ENCODE measurements around the gene KCNC1.

KCNC1 gene

DNA sequence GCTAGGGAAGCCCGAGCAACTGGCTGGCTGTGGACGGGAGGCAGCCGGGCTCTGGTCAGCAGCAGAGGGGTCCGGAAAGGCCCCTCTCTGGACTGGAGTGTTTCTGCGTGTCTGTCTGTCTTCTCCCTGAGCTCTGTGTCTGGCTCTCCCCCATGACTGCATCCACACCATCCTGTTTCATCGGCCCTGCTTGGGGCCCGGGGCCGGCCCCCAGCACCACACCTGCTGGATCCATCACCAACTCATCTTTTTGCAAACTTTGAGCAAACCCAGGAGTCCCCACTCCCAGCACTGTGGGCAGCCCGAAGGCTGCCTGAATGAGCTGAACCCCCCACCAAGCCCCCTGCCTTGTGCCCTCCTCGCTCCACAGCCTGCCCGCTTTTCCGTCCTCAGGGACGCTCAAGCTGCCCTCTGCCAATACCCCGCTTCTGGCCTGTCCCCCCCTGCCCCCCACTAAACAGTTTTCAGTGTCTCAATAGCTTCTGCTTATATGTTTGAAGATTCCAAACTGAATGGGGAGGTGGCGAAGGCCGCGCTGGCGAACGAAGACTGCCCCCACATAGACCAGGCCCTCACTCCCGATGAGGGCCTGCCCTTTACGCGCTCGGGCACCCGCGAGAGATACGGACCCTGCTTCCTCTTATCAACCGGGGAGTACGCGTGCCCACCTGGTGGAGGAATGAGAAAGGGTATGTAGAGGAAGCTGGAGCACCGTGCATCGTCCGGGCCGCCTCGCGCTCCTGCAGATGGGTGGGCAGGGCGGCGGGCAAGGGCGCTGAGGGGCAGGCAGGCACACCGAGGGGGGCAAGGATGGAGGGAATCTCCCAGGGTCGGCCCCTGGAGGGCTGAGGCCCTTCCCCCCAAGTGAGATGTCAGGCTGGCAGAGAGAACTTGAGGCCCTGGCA is 44.6 kb downstream of the KCNC1 start:
- FAIRE-seq = no peak
- DNase-seq (ENCODE audit: insufficient read length, low spot score) = no peak
- TF ChIP-seq CTCF (IDR thresholded peaks at IDR 0.05; ENCODE audit: insufficient read depth, missing control alignments) = no peak

GRCh38 chr11:17779861-17780594 is 45.4 kb downstream of the KCNC1 start:
- FAIRE-seq = no peak
- no peak for DNase-seq (ENCODE audit: insufficient read length, low spot score)
- no peak for TF ChIP-seq CTCF (IDR thresholded peaks at IDR 0.05; ENCODE audit: insufficient read depth, missing control alignments)

- TF ChIP-seq CTCF (IDR thresholded peaks at IDR 0.05; ENCODE audit: insufficient read depth, missing control alignments) = no peak
- DNase-seq (ENCODE audit: insufficient read length, low spot score) (no peak), FAIRE-seq (no peak)
Measured at GRCh38 chr11:17780668-17781067, 46.1 kb downstream of the KCNC1 start.

DNA sequence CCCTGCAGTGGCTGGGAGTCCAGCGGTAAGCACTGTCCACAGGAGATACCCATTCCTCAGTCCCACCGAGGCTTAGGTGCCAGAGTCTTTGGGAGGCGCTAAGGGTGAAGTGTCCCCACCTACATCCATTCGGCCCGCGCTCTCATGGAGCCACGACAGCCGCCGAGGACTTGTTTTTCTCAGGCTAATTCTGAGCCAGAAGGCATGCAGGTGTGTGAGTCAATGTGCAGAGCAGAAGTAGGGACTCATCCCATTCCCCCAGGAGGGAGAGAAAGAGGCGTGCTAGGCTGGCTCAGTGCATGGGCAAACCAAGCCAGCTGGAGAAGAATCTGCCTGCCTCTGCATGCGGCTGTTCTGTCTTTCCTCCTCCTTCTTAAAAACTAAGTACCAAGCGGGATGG is 46.6 kb downstream of the KCNC1 start:
- FAIRE-seq (no peak), DNase-seq (ENCODE audit: insufficient read length, low spot score) (no peak)
- TF ChIP-seq CTCF (IDR thresholded peaks at IDR 0.05; ENCODE audit: insufficient read depth, missing control alignments) = no peak

GRCh38 chr11:17781626-17782025 is 47.0 kb downstream of the KCNC1 start:
- FAIRE-seq (no peak), DNase-seq (ENCODE audit: insufficient read length, low spot score) (no peak)
- no peak for TF ChIP-seq CTCF (IDR thresholded peaks at IDR 0.05; ENCODE audit: insufficient read depth, missing control alignments)

- no peak for TF ChIP-seq CTCF (IDR thresholded peaks at IDR 0.05; ENCODE audit: insufficient read depth, missing control alignments)
- FAIRE-seq = no peak
- DNase-seq (ENCODE audit: insufficient read length, low spot score) = no peak
Measured at GRCh38 chr11:17782145-17782544, 47.6 kb downstream of the KCNC1 start.
